Measurements from ENCODE around the gene C10orf53.

Gene C10orf53

GRCh38 chr10:49633327-49634068 lies 46.0 kb upstream of the C10orf53 start (continued):
- TF ChIP-seq WT1 (tag by site-specific recombination; IDR thresholded peaks at IDR 0.05), result no peak
- TF ChIP-seq, protein P1, sequence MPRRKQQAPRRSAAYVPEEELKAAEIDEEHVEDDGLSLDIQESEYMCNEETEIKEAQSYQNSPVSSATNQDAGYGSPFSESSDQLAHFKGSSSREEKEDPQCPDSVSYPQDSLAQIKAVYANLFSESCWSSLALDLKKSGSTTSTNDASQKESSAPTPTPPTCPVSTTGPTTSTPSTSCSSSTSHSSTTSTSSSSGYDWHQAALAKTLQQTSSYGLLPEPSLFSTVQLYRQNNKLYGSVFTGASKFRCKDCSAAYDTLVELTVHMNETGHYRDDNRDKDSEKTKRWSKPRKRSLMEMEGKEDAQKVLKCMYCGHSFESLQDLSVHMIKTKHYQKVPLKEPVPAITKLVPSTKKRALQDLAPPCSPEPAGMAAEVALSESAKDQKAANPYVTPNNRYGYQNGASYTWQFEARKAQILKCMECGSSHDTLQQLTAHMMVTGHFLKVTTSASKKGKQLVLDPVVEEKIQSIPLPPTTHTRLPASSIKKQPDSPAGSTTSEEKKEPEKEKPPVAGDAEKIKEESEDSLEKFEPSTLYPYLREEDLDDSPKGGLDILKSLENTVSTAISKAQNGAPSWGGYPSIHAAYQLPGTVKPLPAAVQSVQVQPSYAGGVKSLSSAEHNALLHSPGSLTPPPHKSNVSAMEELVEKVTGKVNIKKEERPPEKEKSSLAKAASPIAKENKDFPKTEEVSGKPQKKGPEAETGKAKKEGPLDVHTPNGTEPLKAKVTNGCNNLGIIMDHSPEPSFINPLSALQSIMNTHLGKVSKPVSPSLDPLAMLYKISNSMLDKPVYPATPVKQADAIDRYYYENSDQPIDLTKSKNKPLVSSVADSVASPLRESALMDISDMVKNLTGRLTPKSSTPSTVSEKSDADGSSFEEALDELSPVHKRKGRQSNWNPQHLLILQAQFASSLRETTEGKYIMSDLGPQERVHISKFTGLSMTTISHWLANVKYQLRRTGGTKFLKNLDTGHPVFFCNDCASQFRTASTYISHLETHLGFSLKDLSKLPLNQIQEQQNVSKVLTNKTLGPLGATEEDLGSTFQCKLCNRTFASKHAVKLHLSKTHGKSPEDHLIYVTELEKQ (tag by site-specific recombination; IDR thresholded peaks at IDR 0.05; ENCODE audit: borderline replicate concordance), result no peak
- no peak for TF ChIP-seq ZNF514 (tag by site-specific recombination; IDR thresholded peaks at IDR 0.05)

- ChIA-PET CTCF (interaction anchor here (1.0 kb wide), 1 partner anchor 12 kb away, joined by 3 read pairs; no protein-coding TSS in a partner anchor), POLR2A (no interaction called here)
- Histone ChIP-seq H3K27ac (ENCODE audit: extremely low read depth, low read depth, low read length) (no peak overlapping the region), H3K9me3 (ENCODE audit: control insufficient read depth, insufficient read depth, low read depth, low read length) (no peaks in the 10 kb centered on the region), H3K4me3 (ENCODE audit: low read depth, low read length) (no peak overlapping the region), H3K36me3 (ENCODE audit: control insufficient read depth in 2 of 2, insufficient read depth in 1 of 2, low read length in 2 of 2) (no peaks in the 10 kb centered on the region), H3K4me1 (ENCODE audit: control insufficient read depth, insufficient read depth, low read length) (no peaks in the 10 kb centered on the region)
- TF ChIP-seq ZNF48 (tag by site-specific recombination; IDR thresholded peaks at IDR 0.05) (no peak), CTCF (tag by site-specific recombination; IDR thresholded peaks at IDR 0.05) (no peak), ZNF138 (tag by site-specific recombination; IDR thresholded peaks at IDR 0.05; ENCODE audit: borderline replicate concordance) (no peak), ZBTB1 (tag by site-specific recombination; IDR thresholded peaks at IDR 0.05) (no peak), ZNF521 (tag by site-specific recombination; IDR thresholded peaks at IDR 0.05) (no peak), TRIM28 (IDR thresholded peaks at IDR 0.05; ENCODE audit: borderline replicate concordance, low read length) (no peak), ZNF707 (tag by site-specific recombination; IDR thresholded peaks at IDR 0.05) (no peak), ZNF114 (tag by site-specific recombination; IDR thresholded peaks at IDR 0.05) (no peak), GFI1B (tag by site-specific recombination; IDR thresholded peaks at IDR 0.05) (no peak), ZNF558 (tag by site-specific recombination; IDR thresholded peaks at IDR 0.05) (no peak), ZNF132 (tag by site-specific recombination; IDR thresholded peaks at IDR 0.05; ENCODE audit: borderline replicate concordance) (no peak), ZNF175 (tag by site-specific recombination; IDR thresholded peaks at IDR 0.05) (no peak), ZNF830 (tag by site-specific recombination; IDR thresholded peaks at IDR 0.05; ENCODE audit: low read depth) (no peak)
- TF ChIP-seq, protein P2, sequence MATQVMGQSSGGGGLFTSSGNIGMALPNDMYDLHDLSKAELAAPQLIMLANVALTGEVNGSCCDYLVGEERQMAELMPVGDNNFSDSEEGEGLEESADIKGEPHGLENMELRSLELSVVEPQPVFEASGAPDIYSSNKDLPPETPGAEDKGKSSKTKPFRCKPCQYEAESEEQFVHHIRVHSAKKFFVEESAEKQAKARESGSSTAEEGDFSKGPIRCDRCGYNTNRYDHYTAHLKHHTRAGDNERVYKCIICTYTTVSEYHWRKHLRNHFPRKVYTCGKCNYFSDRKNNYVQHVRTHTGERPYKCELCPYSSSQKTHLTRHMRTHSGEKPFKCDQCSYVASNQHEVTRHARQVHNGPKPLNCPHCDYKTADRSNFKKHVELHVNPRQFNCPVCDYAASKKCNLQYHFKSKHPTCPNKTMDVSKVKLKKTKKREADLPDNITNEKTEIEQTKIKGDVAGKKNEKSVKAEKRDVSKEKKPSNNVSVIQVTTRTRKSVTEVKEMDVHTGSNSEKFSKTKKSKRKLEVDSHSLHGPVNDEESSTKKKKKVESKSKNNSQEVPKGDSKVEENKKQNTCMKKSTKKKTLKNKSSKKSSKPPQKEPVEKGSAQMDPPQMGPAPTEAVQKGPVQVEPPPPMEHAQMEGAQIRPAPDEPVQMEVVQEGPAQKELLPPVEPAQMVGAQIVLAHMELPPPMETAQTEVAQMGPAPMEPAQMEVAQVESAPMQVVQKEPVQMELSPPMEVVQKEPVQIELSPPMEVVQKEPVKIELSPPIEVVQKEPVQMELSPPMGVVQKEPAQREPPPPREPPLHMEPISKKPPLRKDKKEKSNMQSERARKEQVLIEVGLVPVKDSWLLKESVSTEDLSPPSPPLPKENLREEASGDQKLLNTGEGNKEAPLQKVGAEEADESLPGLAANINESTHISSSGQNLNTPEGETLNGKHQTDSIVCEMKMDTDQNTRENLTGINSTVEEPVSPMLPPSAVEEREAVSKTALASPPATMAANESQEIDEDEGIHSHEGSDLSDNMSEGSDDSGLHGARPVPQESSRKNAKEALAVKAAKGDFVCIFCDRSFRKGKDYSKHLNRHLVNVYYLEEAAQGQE (tag by site-specific recombination; IDR thresholded peaks at IDR 0.05), result no peak
- TF ChIP-seq, protein P3, sequence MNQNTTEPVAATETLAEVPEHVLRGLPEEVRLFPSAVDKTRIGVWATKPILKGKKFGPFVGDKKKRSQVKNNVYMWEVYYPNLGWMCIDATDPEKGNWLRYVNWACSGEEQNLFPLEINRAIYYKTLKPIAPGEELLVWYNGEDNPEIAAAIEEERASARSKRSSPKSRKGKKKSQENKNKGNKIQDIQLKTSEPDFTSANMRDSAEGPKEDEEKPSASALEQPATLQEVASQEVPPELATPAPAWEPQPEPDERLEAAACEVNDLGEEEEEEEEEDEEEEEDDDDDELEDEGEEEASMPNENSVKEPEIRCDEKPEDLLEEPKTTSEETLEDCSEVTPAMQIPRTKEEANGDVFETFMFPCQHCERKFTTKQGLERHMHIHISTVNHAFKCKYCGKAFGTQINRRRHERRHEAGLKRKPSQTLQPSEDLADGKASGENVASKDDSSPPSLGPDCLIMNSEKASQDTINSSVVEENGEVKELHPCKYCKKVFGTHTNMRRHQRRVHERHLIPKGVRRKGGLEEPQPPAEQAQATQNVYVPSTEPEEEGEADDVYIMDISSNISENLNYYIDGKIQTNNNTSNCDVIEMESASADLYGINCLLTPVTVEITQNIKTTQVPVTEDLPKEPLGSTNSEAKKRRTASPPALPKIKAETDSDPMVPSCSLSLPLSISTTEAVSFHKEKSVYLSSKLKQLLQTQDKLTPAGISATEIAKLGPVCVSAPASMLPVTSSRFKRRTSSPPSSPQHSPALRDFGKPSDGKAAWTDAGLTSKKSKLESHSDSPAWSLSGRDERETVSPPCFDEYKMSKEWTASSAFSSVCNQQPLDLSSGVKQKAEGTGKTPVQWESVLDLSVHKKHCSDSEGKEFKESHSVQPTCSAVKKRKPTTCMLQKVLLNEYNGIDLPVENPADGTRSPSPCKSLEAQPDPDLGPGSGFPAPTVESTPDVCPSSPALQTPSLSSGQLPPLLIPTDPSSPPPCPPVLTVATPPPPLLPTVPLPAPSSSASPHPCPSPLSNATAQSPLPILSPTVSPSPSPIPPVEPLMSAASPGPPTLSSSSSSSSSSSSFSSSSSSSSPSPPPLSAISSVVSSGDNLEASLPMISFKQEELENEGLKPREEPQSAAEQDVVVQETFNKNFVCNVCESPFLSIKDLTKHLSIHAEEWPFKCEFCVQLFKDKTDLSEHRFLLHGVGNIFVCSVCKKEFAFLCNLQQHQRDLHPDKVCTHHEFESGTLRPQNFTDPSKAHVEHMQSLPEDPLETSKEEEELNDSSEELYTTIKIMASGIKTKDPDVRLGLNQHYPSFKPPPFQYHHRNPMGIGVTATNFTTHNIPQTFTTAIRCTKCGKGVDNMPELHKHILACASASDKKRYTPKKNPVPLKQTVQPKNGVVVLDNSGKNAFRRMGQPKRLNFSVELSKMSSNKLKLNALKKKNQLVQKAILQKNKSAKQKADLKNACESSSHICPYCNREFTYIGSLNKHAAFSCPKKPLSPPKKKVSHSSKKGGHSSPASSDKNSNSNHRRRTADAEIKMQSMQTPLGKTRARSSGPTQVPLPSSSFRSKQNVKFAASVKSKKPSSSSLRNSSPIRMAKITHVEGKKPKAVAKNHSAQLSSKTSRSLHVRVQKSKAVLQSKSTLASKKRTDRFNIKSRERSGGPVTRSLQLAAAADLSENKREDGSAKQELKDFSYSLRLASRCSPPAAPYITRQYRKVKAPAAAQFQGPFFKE (tag by site-specific recombination; IDR thresholded peaks at IDR 0.05; ENCODE audit: borderline replicate concordance), result no peak
- TF ChIP-seq, protein P4, sequence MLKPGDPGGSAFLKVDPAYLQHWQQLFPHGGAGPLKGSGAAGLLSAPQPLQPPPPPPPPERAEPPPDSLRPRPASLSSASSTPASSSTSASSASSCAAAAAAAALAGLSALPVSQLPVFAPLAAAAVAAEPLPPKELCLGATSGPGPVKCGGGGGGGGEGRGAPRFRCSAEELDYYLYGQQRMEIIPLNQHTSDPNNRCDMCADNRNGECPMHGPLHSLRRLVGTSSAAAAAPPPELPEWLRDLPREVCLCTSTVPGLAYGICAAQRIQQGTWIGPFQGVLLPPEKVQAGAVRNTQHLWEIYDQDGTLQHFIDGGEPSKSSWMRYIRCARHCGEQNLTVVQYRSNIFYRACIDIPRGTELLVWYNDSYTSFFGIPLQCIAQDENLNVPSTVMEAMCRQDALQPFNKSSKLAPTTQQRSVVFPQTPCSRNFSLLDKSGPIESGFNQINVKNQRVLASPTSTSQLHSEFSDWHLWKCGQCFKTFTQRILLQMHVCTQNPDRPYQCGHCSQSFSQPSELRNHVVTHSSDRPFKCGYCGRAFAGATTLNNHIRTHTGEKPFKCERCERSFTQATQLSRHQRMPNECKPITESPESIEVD (tag by site-specific recombination; IDR thresholded peaks at IDR 0.05), result no peak
Measured at GRCh38 chr10:49634069-49634660, 45.3 kb upstream of the C10orf53 start.
